ENCODE measurements around the gene CFAP99.

DNA sequence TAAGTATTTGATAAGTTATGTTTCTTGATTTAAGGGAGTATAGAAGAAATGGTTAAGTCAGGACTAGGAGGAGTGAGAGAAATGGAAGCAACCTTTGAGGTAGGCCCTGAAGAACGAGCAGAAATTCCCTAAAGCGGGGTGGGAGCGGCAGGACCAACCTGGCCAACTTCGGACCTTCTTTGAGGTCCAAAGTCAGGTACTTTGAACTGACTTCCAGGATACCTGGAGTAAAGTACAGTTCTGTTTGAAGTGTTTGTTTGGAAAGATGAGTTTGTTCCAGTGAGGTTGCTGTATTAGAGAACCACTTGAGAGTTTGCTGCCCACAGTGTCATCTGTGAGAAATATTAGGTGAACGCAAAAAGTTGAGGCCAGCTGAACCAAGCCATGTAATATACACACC lies 61.9 kb downstream of the CFAP99 start:
- no peak for TF ChIP-seq POLR2A (IDR thresholded peaks at IDR 0.05)
- TF ChIP-seq CTCF (IDR thresholded peaks at IDR 0.05): no peak
